Measurements from ENCODE around the gene SLC2A13. TPM values are rescaled to one million over a fixed set of nuclear protein-coding genes. Genes with fewer than 3 reads are reported as not detected.
A peak's percentile ranks its signal among the peaks of the same experiment; 100 is the strongest.

The SLC2A13 gene
- total and polyA plus RNA-seq, 8 donors, result 0.93 to 87.5 (median 4.0) TPM

DNA sequence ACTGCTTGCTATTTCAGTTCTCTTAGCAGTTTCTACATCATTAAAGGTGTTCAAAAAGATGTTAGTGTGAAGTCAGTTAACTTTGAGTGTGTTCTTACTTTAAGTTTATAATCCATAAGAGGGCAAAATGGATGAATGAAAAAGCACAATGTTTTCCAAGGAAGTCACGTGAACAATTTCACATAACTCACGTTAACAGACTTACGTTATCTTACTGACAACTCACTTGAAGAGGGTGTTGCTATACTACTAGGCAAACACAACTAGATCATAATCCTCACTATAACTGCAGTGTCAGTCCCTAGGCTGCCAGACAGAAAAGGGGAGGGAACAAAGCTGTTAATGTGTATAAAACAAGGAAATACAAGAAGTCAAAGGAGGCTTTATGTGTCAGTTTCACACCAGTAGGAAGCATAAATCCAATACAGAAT is 6.4 kb downstream of the SLC2A13 start:
- peak in 1 of 2 donors; percentile 74 for DNase-seq
- WGBS, 5 donors, result 17 to 53% (median 25%) methylated on average over 3 of the region's 3 CpGs
- Histone ChIP-seq H3K9me3 (no peaks in the 10 kb centered on the region), H3K4me1 (peaks cover under 1 to 32% (median 19%) of the 10 kb centered on the region in 4 donors), H3K27me3 (no peaks in the 10 kb centered on the region), H3K4me3 (no peak overlapping the region), H3K36me3 (no peaks in the 10 kb centered on the region), H3K27ac (no peak overlapping the region)
- TF ChIP-seq CTCF (IDR thresholded peaks at IDR 0.05) (no peak), POLR2AphosphoS5 (IDR thresholded peaks at IDR 0.05) (peak in 2 of 3 donors; percentile 37 to 56)
- intact Hi-C loops (cut with DNase I; ENCODE audit: low total_unique reads), result no loop called here

- DNase-seq, result no peak
Measured at GRCh38 chr12:40098406-40099145, 7.3 kb downstream of the SLC2A13 start.

GRCh38 chr12:40093512-40093911 is 12.4 kb downstream of the SLC2A13 start:
- 83 to 96% (median 92%) methylated on average over 4 of the region's 4 CpGs for WGBS, 5 donors
- no peak overlapping the region for H3K27ac ChIP-seq
- no peak for DNase-seq
- no peaks in the 10 kb centered on the region for H3K27me3 ChIP-seq
- intact Hi-C loops (cut with DNase I; ENCODE audit: low total_unique reads), result no loop called here
- no peaks in the 10 kb centered on the region for H3K36me3 ChIP-seq
- no peak overlapping the region for H3K4me3 ChIP-seq
- no peak for TF ChIP-seq POLR2A (IDR thresholded peaks at IDR 0.05)
- TF ChIP-seq CTCF (IDR thresholded peaks at IDR 0.05), result no peak
- no peak for TF ChIP-seq EP300 (IDR thresholded peaks at IDR 0.05)
- no peak for TF ChIP-seq POLR2AphosphoS5 (IDR thresholded peaks at IDR 0.05)
- no peaks in the 10 kb centered on the region for H3K4me1 ChIP-seq
- no peaks in the 10 kb centered on the region for H3K9me3 ChIP-seq

More at GRCh38 chr12:40098406-40099145, 7.3 kb downstream of the SLC2A13 start:
- H3K36me3 ChIP-seq, result no peaks in the 10 kb centered on the region
- no peak overlapping the region for H3K4me3 ChIP-seq
- H3K9me3 ChIP-seq, result no peaks in the 10 kb centered on the region
- H3K27ac ChIP-seq, result no peak overlapping the region
- 94 to 98% (median 97%) methylated on average over 11 of the region's 11 CpGs for WGBS, 5 donors
- TF ChIP-seq POLR2AphosphoS5 (IDR thresholded peaks at IDR 0.05), result no peak
- no peak for TF ChIP-seq CTCF (IDR thresholded peaks at IDR 0.05)
- no peak for TF ChIP-seq EP300 (IDR thresholded peaks at IDR 0.05)
- no peak for TF ChIP-seq POLR2A (IDR thresholded peaks at IDR 0.05)
- H3K27me3 ChIP-seq, result no peaks in the 10 kb centered on the region
- intact Hi-C loops (cut with DNase I; ENCODE audit: low total_unique reads), result no loop called here
- H3K4me1 ChIP-seq, result peaks cover 0 to 23% (median 13%) of the 10 kb centered on the region in 4 donors

DNA sequence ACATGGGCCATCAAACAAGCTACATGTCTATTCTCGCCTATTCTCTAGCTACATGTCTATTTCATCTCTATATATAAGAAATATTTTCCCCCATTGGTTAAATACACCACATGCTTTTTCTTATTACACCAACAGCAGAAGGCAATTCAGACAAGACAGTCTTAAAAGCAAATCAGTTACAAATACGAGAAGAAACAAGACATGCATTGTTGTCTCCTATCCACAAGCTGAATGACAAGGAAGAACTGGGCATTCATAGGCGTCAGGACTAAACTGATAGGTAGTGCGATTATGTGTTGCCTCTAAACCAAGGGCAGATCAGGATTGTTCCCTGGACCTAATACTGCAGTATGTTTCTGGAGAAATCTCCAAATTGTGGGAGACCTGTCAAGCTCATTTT is 19.4 kb downstream of the SLC2A13 start:
- intact Hi-C loops (cut with DNase I; ENCODE audit: low total_unique reads), result no loop called here

More for the DNA sequence above, 19.4 kb downstream of the SLC2A13 start:
- H3K27me3 ChIP-seq, result no peaks in the 10 kb centered on the region
- DNase-seq, result no peak
- no peak overlapping the region for H3K27ac ChIP-seq
- H3K4me1 ChIP-seq, result no peaks in the 10 kb centered on the region
- no peaks in the 10 kb centered on the region for H3K9me3 ChIP-seq
- no peak overlapping the region for H3K4me3 ChIP-seq
- 93 to 97% (median 96%) methylated on average over 4 of the region's 4 CpGs for WGBS, 5 donors
- H3K36me3 ChIP-seq, result no peaks in the 10 kb centered on the region
- TF ChIP-seq POLR2AphosphoS5 (IDR thresholded peaks at IDR 0.05), result no peak
- no peak for TF ChIP-seq EP300 (IDR thresholded peaks at IDR 0.05)
- no peak for TF ChIP-seq CTCF (IDR thresholded peaks at IDR 0.05)
- no peak for TF ChIP-seq POLR2A (IDR thresholded peaks at IDR 0.05)
